Heart right ventricle (tissue), 16 donors: Measurements from ENCODE around the gene SLC36A1. TPM values are rescaled to one million over a fixed set of nuclear protein-coding genes. Genes with fewer than 3 reads are reported as not detected.

ENCODE experiments used
- ATAC-seq, 8 donors: fragments of 200-7000 bp; cut with Tn5 transposase; one replicate each; pipeline ENCODE4 v1.9.1; 2020; ENCODE audit warnings: mild to moderate bottlenecking in 8 of 8, moderate library complexity in 8 of 8, moderate number of reproducible peaks in 1 of 8
- DNase-seq, 2 donors: peaks; one replicate each; pipeline ENCODE4 v3.0.0-alpha.2; 2020
- H3K27ac ChIP-seq, 10 donors: fragments of 200-600 bp; sonication (generic) in 2 of 10; one replicate each; pipeline versions ENCODE4 v1.5.0 to v1.8.0; 2020 to 2022; ENCODE audit warnings: mild to moderate bottlenecking in 3 of 10
- H3K27me3 ChIP-seq, 7 donors: fragments of 200-600 bp; one replicate each; pipeline ENCODE4 v1.8.0; 2021 to 2022; ENCODE audit warnings: mild to moderate bottlenecking in 2 of 7
- H3K36me3 ChIP-seq, 9 donors: fragments of 200-600 bp; sonication (generic) in 1 of 9; one replicate each; pipeline versions ENCODE4 v1.5.0 to v1.8.0; 2020 to 2022; ENCODE audit warnings: mild to moderate bottlenecking in 2 of 9
- H3K4me1 ChIP-seq, 9 donors: fragments of 200-600 bp; sonication (generic) in 1 of 9; one replicate each; pipeline versions ENCODE4 v1.5.0 to v1.8.0; 2020 to 2022; ENCODE audit warnings: mild to moderate bottlenecking in 4 of 9
- H3K4me3 ChIP-seq, 10 donors: fragments of 200-600 bp; sonication (generic) in 2 of 10; one replicate each; pipeline versions ENCODE4 v1.5.0 to v1.8.0; 2020 to 2022; ENCODE audit warnings: mild to moderate bottlenecking in 7 of 10, moderate library complexity in 2 of 10
- H3K9me3 ChIP-seq, 11 donors: fragments of 200-600 bp in 10 of 11; sonication (generic) in 2 of 11; one replicate each; pipeline versions ENCODE4 v1.5.0 to v1.8.0; 2013 to 2022; ENCODE audit warnings: mild to moderate bottlenecking in 2 of 11, control low read depth in 1 of 11, moderate library complexity in 1 of 11
- WGBS, 2 donors: extraction: QIAGEN DNeasy Blood & Tissue Kit; methylation state at CpG; one replicate each; pipeline ENCODE4 v1.1.7; 2013; ENCODE audit warnings: inconsistent platforms in 1 of 2; 5-methylcytosine and 5-hydroxymethylcytosine counted together
- intact Hi-C, 10 donors: fragments of 100-400 bp; cut with DNase I; formaldehyde crosslinking; loops; one replicate each; pipeline versions ENCODE4 v1.11.1 to v1.14.2; 2022
- long read RNA-seq, 3 donors: library from polyadenylated mRNA; unstranded; transcript quantifications; one replicate each; pipeline ENCODE4 v2.0.0, GENCODE V29; 2020 to 2021
- polyA plus RNA-seq, 2 donors: library from polyadenylated mRNA; stranded (reverse); fragments of 200-250 nt; gene quantifications; one replicate each; pipeline ENCODE4 v1.2.3, GENCODE V29; 2013
- total RNA-seq, 10 donors: library from RNA; stranded (reverse); fragmentation: NEBNext Ultra II Directional in 3 of 10; extraction: Animal tissue kit (Norgen Biotek cat#: 25700) in 3 of 10; gene quantifications; one replicate each; pipeline versions ENCODE4 v1.2.1 to v1.2.4, GENCODE V29; 2021 to 2023
- TF ChIP-seq, protein P1 (sequence below), 9 donors: fragments of 200-600 bp; sonication (generic) in 2 of 9; IDR thresholded peaks; one replicate each; pipeline versions ENCODE4 v1.5.0 to v1.8.0; 2021 to 2022; ENCODE audit warnings: antibody characterized with exemption in 9 of 9, mild to moderate bottlenecking in 5 of 9, moderate library complexity in 1 of 9
- donor health status: Arrhythmogenic right ventricular cardiomyopathy.
- donor health status: ischemic (EF 13 %, LVEDD 7.1; RV severe dilation, severe dysfunction).
- donor health status: healthy with polysubstance abuse.
- donor health status: DM: no; HTN: yes; CAD: no.
- donor health status: DM: no; HTN: no; CAD: no.
- donor health status: ischemic (EF 25% LVEDD 6.9; RV normal size, moderate dysfunction).
- donor health status: ischemic (EF 25% LVEDD 5.7; RV mildly dilated, moderate dysfunction).
- donor health status: healthy.
- donor health status: DM: yes; HTN: yes; CAD: no.
- donor health status: Ischemic cardiomyopathy.
- donor health status: ischemic (EF 35%, LVEDD 5.7; RV mildly dilated, moderate dysfunction).
- donor health status: nonischemic (EF 11% LVEDD 7.7; RV severe dilation, severe dysfunction).
- donor health status: DM: yes; HTN: yes; CAD: no.
- donor health status: PGD.
- donor health status: ischemic (EF 29% LVEDD 5.4; RV normal size, mild dysfunction).
- donor health status: nonischemic (EF 23%, LVEDD 6.1; RV moderate dilation, normal function).

SLC36A1 gene
- total RNA-seq = 10 to 100 TPM in 1 of 10 donors, 1 to 10 TPM in 8, under 1 TPM in 1; 0.94 to 15.3 (median 2.7) TPM
- polyA plus RNA-seq = 1 to 10 TPM; 1.7 to 2.6 TPM
- long read RNA-seq, donor 1, partial matches to known transcripts = 1 of 7 reads
- long read RNA-seq, donor 1, other reads (novel, unspliced or antisense) = 6 of 7 reads
- long read RNA-seq, donor 2, partial matches to known transcripts = 1 of 5 reads
- long read RNA-seq, donor 2, other reads (novel, unspliced or antisense) = 4 of 5 reads
- long read RNA-seq, donor 3, partial matches to known transcripts = 0 of 4 reads
- long read RNA-seq, donor 3, other reads (novel, unspliced or antisense) = 4 of 4 reads

GRCh38 chr5:151447174-151448037, at the start of gene SLC36A1:
Gene SLC36A1 (plus strand): TSS chr5:151447603. CDS start chr5:151458793, 11,190 bp downstream.
- Histone ChIP-seq H3K4me3 (peak within 1 kb of the TSS; percentile 63 to 92 (median 80)), H3K4me1 (peaks cover 0 to 30% (median 11%) of the 10 kb centered on the region in 9 donors), H3K27me3 (peaks cover 0 to 13% (median 6%) of the 10 kb centered on the region in 7 donors), H3K36me3 (peaks cover 0 to 16% (median 0%) of the 10 kb centered on the region in 9 donors), H3K9me3 (no peaks in the 10 kb centered on the region), H3K27ac (peak within 1 kb of the TSS in 8 of 10 donors; percentile 27 to 87 (median 60))
- 0 to 1% methylated on average over 45 to 46 of the region's 46 CpGs for WGBS, 2 donors
- TF ChIP-seq, protein P1, sequence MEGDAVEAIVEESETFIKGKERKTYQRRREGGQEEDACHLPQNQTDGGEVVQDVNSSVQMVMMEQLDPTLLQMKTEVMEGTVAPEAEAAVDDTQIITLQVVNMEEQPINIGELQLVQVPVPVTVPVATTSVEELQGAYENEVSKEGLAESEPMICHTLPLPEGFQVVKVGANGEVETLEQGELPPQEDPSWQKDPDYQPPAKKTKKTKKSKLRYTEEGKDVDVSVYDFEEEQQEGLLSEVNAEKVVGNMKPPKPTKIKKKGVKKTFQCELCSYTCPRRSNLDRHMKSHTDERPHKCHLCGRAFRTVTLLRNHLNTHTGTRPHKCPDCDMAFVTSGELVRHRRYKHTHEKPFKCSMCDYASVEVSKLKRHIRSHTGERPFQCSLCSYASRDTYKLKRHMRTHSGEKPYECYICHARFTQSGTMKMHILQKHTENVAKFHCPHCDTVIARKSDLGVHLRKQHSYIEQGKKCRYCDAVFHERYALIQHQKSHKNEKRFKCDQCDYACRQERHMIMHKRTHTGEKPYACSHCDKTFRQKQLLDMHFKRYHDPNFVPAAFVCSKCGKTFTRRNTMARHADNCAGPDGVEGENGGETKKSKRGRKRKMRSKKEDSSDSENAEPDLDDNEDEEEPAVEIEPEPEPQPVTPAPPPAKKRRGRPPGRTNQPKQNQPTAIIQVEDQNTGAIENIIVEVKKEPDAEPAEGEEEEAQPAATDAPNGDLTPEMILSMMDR (IDR thresholded peaks at IDR 0.05) = peak; percentile 96 to 99 (median 96)
- ATAC-seq (peak; percentile 90 to 98 (median 94)), DNase-seq (peak; percentile 94 to 95)
- intact Hi-C loops = loop anchor here (1.0 to 10.0 kb wide), 13 partner anchors 53 to 297 kb away; no protein-coding TSS in a partner anchor

DNA sequence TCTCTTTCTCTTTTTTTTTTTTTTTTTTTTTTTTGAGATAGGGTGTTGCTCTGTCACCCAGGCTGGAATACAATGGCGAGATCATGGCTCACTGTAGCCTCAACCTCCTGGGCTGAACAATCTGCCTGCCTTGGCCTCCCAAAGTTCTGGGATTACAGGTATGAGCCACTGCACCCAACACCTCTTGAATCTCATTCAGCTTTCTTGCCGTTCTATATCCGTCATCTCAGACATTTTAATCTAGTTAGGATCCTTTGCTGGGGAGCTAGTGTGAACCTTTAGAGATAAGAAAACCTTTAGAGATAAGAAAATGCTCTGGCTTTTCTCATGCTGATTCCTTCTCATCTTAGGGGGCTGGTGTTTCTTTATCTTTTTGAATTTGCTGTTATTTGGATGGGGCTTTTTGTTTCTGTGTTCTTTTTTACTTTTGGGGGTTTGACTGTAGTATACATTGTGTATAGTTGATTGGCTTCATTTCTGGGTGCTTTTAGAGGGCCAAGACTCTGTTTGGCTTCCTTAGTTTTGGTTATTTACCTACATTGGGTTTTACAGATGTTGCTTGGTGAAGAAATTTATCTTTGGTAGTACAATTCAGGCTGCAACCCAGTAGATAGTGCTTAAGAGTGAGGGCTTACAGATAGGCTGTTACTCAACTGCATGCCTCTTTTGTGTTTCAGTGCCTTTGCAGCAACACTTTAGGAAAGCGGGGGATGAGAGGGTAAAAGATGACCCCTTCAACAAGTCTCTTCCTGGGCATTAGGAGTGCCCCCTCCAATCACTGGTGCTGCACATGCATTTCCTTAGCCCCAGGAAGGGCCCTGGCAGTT, 41.9 kb upstream of the SLC36A1 start:
- peaks cover 0 to 11% (median 0%) of the 10 kb centered on the region in 9 donors for H3K4me1 ChIP-seq
- H3K36me3 ChIP-seq = no peaks in the 10 kb centered on the region
- H3K4me3 ChIP-seq = no peak overlapping the region
- intact Hi-C loops = no loop called here
- TF ChIP-seq, protein P1 (IDR thresholded peaks at IDR 0.05) = no peak
- WGBS, 2 donors = 29 to 39% methylated on average over 4 of the region's 4 CpGs
- peaks cover 0 to 4% (median 0%) of the 10 kb centered on the region in 7 donors for H3K27me3 ChIP-seq
- ATAC-seq = no peak
- DNase-seq = no peak
- H3K27ac ChIP-seq = no peak overlapping the region
- peaks cover 0 to 14% (median 0%) of the 10 kb centered on the region in 11 donors for H3K9me3 ChIP-seq

DNA sequence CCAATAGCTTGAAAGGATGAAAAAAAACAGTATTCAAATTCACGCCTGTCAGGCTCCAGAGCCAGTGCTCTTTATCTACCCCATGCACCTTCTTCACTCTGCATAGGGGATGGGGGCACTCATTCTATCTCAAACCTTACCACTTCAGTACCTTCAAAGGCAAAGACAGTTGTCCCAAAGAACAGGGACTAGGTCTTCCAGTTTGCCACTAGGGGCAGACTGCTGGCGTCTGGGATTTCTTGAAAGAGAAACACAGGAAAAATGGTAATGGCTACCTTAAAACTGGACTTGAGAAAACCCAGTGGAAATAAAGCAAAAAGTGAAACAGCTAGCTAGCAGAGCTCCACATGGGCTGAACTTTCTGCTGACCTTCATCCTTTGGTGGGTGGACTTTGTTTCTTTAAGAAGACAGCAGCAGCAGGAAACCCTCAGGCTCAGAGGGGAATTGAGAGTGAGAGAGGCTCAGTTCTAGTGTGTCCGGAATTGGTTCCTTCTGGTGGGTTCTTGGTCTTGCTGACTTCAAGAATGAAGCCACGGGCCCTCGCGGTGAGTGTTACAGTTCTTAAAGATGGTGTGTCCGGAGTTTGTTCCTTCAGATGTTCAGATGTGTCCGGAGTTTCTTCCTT, 41.0 kb upstream of the SLC36A1 start:
- TF ChIP-seq, protein P1 (IDR thresholded peaks at IDR 0.05) = peak in 7 of 9 donors; percentile 32 to 57 (median 45)
- intact Hi-C loops = no loop called here

More for the DNA sequence above, 41.0 kb upstream of the SLC36A1 start:
- H3K27ac ChIP-seq = no peak overlapping the region
- peaks cover 0 to 11% (median 0%) of the 10 kb centered on the region in 9 donors for H3K4me1 ChIP-seq
- H3K4me3 ChIP-seq = no peak overlapping the region
- H3K27me3 ChIP-seq = peaks cover 0 to 13% (median 3%) of the 10 kb centered on the region in 7 donors
- H3K9me3 ChIP-seq = peaks cover 0 to 9% (median 0%) of the 10 kb centered on the region in 11 donors
- H3K36me3 ChIP-seq = no peaks in the 10 kb centered on the region
- WGBS, 2 donors = 70 to 73% methylated on average over 8 of the region's 8 CpGs
- no peak for DNase-seq
- no peak for ATAC-seq
